ENCODE data around the gene FARS2. TPM values are rescaled to one million over a fixed set of nuclear protein-coding genes. Genes with fewer than 3 reads are reported as not detected.

FARS2 gene
- total RNA-seq, 4 donors from 2014 or later, result 16.4 to 26.1 (median 21.4) TPM

GRCh38 chr6:5622276-5623005 lies 361.1 kb downstream of the FARS2 start:
- no peak overlapping the region for H3K4me3 ChIP-seq
- 80 to 81% methylated on average over 10 of the region's 10 CpGs for WGBS, 2 donors
- TF ChIP-seq POLR2A (IDR thresholded peaks at IDR 0.05) (no peak), CTCF (IDR thresholded peaks at IDR 0.05) (no peak), EP300 (IDR thresholded peaks at IDR 0.05) (no peak)
- peaks cover 0 to 10% (median 0%) of the 10 kb centered on the region in 3 donors for H3K36me3 ChIP-seq
- no peak for DNase-seq (ENCODE audit: low spot score in 2 of 2)
- no peaks in the 10 kb centered on the region for H3K4me1 ChIP-seq
- H3K9me3 ChIP-seq, result no peaks in the 10 kb centered on the region
- no peaks in the 10 kb centered on the region for H3K27me3 ChIP-seq
- peak overlapping the region in 1 of 4 donors; percentile 23 for H3K27ac ChIP-seq

GRCh38 chr6:5623769-5624168 lies 362.5 kb downstream of the FARS2 start:
- Histone ChIP-seq H3K4me1 (no peaks in the 10 kb centered on the region), H3K4me3 (no peak overlapping the region), H3K27me3 (no peaks in the 10 kb centered on the region), H3K27ac (no peak overlapping the region), H3K9me3 (no peaks in the 10 kb centered on the region), H3K36me3 (peaks cover 0 to 10% (median 0%) of the 10 kb centered on the region in 3 donors)
- TF ChIP-seq EP300 (IDR thresholded peaks at IDR 0.05) (no peak), POLR2A (IDR thresholded peaks at IDR 0.05) (no peak), CTCF (IDR thresholded peaks at IDR 0.05) (no peak)
- no peak for DNase-seq (ENCODE audit: low spot score in 2 of 2)
- WGBS, 2 donors, result 81 to 93% methylated on average over 2 of the region's 2 CpGs

GRCh38 chr6:5624256-5624655 lies 362.9 kb downstream of the FARS2 start:
- H3K9me3 ChIP-seq, result no peaks in the 10 kb centered on the region
- H3K4me3 ChIP-seq, result no peak overlapping the region
- WGBS, 2 donors, result 86 to 95% methylated on average over 6 of the region's 6 CpGs
- TF ChIP-seq POLR2A (IDR thresholded peaks at IDR 0.05), result no peak
- no peak for TF ChIP-seq EP300 (IDR thresholded peaks at IDR 0.05)
- no peak for TF ChIP-seq CTCF (IDR thresholded peaks at IDR 0.05)
- peaks cover 0 to 10% (median 0%) of the 10 kb centered on the region in 3 donors for H3K36me3 ChIP-seq
- H3K27me3 ChIP-seq, result no peaks in the 10 kb centered on the region
- no peak for DNase-seq (ENCODE audit: low spot score in 2 of 2)
- H3K27ac ChIP-seq, result no peak overlapping the region
- H3K4me1 ChIP-seq, result no peaks in the 10 kb centered on the region

- H3K9me3 ChIP-seq, result no peaks in the 10 kb centered on the region
- WGBS, 2 donors, result 90% methylated on average over 7 of the region's 7 CpGs
- DNase-seq (ENCODE audit: low spot score in 2 of 2), result no peak
- no peak for TF ChIP-seq CTCF (IDR thresholded peaks at IDR 0.05)
- no peak for TF ChIP-seq EP300 (IDR thresholded peaks at IDR 0.05)
- TF ChIP-seq POLR2A (IDR thresholded peaks at IDR 0.05), result no peak
- no peaks in the 10 kb centered on the region for H3K4me1 ChIP-seq
- no peak overlapping the region for H3K27ac ChIP-seq
- peaks cover 0 to 10% (median 0%) of the 10 kb centered on the region in 3 donors for H3K36me3 ChIP-seq
- H3K27me3 ChIP-seq, result no peaks in the 10 kb centered on the region
- no peak overlapping the region for H3K4me3 ChIP-seq
Measured at GRCh38 chr6:5626727-5627426, 365.6 kb downstream of the FARS2 start.

- Histone ChIP-seq H3K4me1 (no peaks in the 10 kb centered on the region), H3K27me3 (no peaks in the 10 kb centered on the region), H3K9me3 (no peaks in the 10 kb centered on the region), H3K36me3 (peaks cover 0 to 3% (median 0%) of the 10 kb centered on the region in 3 donors), H3K27ac (no peak overlapping the region), H3K4me3 (no peak overlapping the region)
- 88 to 91% methylated on average over 5 of the region's 5 CpGs for WGBS, 2 donors
- no peak for DNase-seq (ENCODE audit: low spot score in 2 of 2)
- no peak for TF ChIP-seq EP300 (IDR thresholded peaks at IDR 0.05)
- TF ChIP-seq POLR2A (IDR thresholded peaks at IDR 0.05), result no peak
- TF ChIP-seq CTCF (IDR thresholded peaks at IDR 0.05), result no peak
Measured at GRCh38 chr6:5630636-5631035, 369.3 kb downstream of the FARS2 start.
